Endothelial cell (in vitro differentiated cells): ENCODE data around the gene SAC3D1. TPM values are rescaled to one million over a fixed set of nuclear protein-coding genes. Genes with fewer than 3 reads are reported as not detected.

Experiments used
- DNase-seq: peaks from one replicate; pipeline ENCODE4 v3.0.0; 2021; ENCODE audit warnings: low spot score
- H3K27ac Mint-ChIP-seq: one replicate; pipeline ENCODE4 v1.8.0; 2021; ENCODE audit warnings: mixed read lengths, inconsistent platforms; ENCODE audit not compliant: unreplicated experiment
- H3K27me3 Mint-ChIP-seq: one replicate; pipeline ENCODE4 v1.8.0; 2021; ENCODE audit warnings: mild to moderate bottlenecking, moderate library complexity, mixed read lengths, inconsistent platforms; ENCODE audit not compliant: unreplicated experiment
- H3K36me3 Mint-ChIP-seq: one replicate; pipeline ENCODE4 v1.8.0; 2021; ENCODE audit warnings: mild to moderate bottlenecking, low read depth, mixed read lengths, inconsistent platforms; ENCODE audit not compliant: unreplicated experiment
- H3K4me1 Mint-ChIP-seq: one replicate; pipeline ENCODE4 v1.8.0; 2021; ENCODE audit warnings: mild to moderate bottlenecking, mixed read lengths, inconsistent platforms; ENCODE audit not compliant: unreplicated experiment
- H3K4me3 Mint-ChIP-seq: one replicate; pipeline ENCODE4 v1.8.0; 2021; ENCODE audit warnings: mild to moderate bottlenecking, mixed read lengths, inconsistent platforms; ENCODE audit not compliant: unreplicated experiment
- H3K9me3 Mint-ChIP-seq: one replicate; pipeline ENCODE4 v1.8.0; 2021; ENCODE audit warnings: mixed read lengths, inconsistent platforms; ENCODE audit not compliant: unreplicated experiment
- total RNA-seq: library from RNA; stranded (reverse); fragmentation: NEBNext Ultra II Directional; extraction: Animal tissue kit (Norgen Biotek cat#: 25700); gene quantifications from one replicate; pipeline ENCODE4 v1.2.1, GENCODE V29; 2021; ENCODE audit not compliant: unreplicated experiment
- TF ChIP-seq, protein P1 (sequence below): fragments of 200-600 bp; sonication (generic); IDR thresholded peaks from one replicate; pipeline ENCODE4 v1.5.0; 2021; ENCODE audit warnings: antibody characterized with exemption; ENCODE audit not compliant: unreplicated experiment

SAC3D1 gene
- total RNA-seq, 1 donor from 2014 or later, result 4.8 TPM

DNA sequence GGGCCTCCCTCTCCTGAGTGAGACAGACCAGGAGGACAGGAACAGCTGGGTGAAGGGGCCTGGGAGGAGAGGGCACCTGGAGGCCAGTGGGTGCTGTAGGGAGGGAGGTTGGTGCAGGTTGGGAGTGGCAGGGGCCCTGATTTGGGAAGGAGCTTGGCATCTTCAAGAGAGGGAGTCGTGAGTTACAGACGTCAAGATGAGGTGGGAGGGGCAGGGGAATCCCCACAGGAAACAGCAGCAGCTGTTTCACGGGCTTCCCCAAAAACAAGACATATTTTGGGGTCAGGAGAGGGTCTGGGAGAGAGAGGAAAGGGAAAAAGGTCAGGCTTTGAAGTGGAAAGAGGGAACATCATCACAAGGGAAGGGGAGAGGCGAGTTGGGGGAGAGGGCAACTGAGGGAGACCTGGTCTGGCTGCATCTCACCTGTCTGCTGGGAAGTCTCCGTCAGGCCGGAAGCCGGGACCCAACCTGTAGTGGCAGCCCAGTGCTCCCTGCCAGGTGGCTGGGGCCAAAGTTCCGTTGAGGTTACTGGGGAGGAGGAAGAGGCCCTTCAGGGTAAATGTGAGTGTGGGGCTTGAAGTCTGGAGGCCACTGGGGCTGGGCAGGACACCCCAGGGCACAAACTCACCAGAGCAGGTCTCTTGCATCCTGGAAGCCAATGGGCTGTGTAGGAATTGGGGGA, 13.0 kb downstream of the SAC3D1 start:
- H3K4me1 Mint-ChIP-seq, result no peaks in the 10 kb centered on the region
- H3K9me3 Mint-ChIP-seq, result no peaks in the 10 kb centered on the region
- H3K27ac Mint-ChIP-seq, result no peak overlapping the region
- DNase-seq, result no peak
- no peak overlapping the region for H3K4me3 Mint-ChIP-seq
- TF ChIP-seq, protein P1, sequence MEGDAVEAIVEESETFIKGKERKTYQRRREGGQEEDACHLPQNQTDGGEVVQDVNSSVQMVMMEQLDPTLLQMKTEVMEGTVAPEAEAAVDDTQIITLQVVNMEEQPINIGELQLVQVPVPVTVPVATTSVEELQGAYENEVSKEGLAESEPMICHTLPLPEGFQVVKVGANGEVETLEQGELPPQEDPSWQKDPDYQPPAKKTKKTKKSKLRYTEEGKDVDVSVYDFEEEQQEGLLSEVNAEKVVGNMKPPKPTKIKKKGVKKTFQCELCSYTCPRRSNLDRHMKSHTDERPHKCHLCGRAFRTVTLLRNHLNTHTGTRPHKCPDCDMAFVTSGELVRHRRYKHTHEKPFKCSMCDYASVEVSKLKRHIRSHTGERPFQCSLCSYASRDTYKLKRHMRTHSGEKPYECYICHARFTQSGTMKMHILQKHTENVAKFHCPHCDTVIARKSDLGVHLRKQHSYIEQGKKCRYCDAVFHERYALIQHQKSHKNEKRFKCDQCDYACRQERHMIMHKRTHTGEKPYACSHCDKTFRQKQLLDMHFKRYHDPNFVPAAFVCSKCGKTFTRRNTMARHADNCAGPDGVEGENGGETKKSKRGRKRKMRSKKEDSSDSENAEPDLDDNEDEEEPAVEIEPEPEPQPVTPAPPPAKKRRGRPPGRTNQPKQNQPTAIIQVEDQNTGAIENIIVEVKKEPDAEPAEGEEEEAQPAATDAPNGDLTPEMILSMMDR, result no peak
- H3K27me3 Mint-ChIP-seq, result no peaks in the 10 kb centered on the region
- no peaks in the 10 kb centered on the region for H3K36me3 Mint-ChIP-seq

DNA sequence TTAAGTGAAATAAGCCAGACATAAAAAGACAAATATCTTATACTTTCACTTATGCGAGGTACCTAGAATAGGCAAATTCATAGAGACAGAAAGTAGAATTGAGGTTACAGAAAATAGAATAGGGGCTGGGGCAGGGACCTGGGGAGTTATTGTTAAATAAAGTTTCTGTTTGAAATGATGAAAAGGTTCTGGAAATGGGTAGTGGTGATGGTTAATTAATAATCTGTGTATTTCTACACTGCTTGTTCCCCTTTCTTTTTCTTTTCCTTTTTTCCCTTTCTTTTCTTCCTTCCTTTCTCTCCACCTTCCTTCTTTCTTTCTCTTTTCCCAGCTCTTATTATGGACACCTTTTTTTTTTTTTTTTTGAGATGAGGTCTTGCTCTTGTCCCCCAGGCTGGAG, 14.5 kb downstream of the SAC3D1 start:
- no peak for DNase-seq
- Mint-ChIP-seq H3K4me3 (no peak overlapping the region), H3K27ac (no peak overlapping the region), H3K36me3 (no peaks in the 10 kb centered on the region), H3K9me3 (no peaks in the 10 kb centered on the region), H3K27me3 (no peaks in the 10 kb centered on the region), H3K4me1 (no peaks in the 10 kb centered on the region)
- TF ChIP-seq, protein P1, result no peak

- H3K36me3 Mint-ChIP-seq, result no peaks in the 10 kb centered on the region
- TF ChIP-seq, protein P1, result no peak
- DNase-seq, result no peak
- no peaks in the 10 kb centered on the region for H3K4me1 Mint-ChIP-seq
- H3K27ac Mint-ChIP-seq, result no peak overlapping the region
- no peaks in the 10 kb centered on the region for H3K9me3 Mint-ChIP-seq
- peaks cover 6% of the 10 kb centered on the region for H3K27me3 Mint-ChIP-seq
- H3K4me3 Mint-ChIP-seq, result no peak overlapping the region
Observed at GRCh38 chr11:65056999-65057398, 16.0 kb downstream of the SAC3D1 start.

GRCh38 chr11:65057526-65057925, 16.5 kb downstream of the SAC3D1 start:
- TF ChIP-seq, protein P1, result no peak
- no peak overlapping the region for H3K4me3 Mint-ChIP-seq
- H3K36me3 Mint-ChIP-seq, result no peaks in the 10 kb centered on the region
- H3K27me3 Mint-ChIP-seq, result peaks cover 9% of the 10 kb centered on the region
- DNase-seq, result no peak
- no peak overlapping the region for H3K27ac Mint-ChIP-seq
- H3K4me1 Mint-ChIP-seq, result no peaks in the 10 kb centered on the region
- H3K9me3 Mint-ChIP-seq, result no peaks in the 10 kb centered on the region

DNA sequence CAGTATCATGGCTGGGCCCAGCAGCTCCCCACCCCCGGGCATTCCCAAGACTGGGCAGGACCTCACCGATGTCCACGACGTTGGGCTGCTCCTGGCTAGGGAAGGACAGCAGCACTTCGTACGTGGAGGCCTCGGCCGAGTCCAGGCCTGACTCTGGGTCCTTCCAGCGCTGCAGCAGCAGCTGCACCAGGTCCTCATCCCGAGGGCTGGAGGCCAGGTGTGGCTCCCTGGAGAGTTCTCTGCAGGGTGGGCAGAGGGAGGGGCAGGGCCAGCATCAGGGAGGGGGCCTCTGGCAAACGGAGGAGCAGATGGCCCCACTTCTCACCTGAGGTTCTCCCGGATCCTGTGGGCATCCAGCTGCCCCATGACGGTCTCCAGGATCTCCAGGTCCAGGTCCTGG, 17.0 kb downstream of the SAC3D1 start:
- Mint-ChIP-seq H3K36me3 (no peaks in the 10 kb centered on the region), H3K27ac (no peak overlapping the region), H3K4me1 (no peaks in the 10 kb centered on the region), H3K27me3 (peaks cover 9% of the 10 kb centered on the region), H3K9me3 (no peaks in the 10 kb centered on the region), H3K4me3 (no peak overlapping the region)
- TF ChIP-seq, protein P1, result no peak
- DNase-seq, result no peak
